22Rv1 (cell line): Measurements from ENCODE around the gene DNAAF3.

ENCODE experiments used
- ZFX ChIP-seq: fragments of 450-650 bp; IDR thresholded peaks from 2 replicates; pipeline ENCODE4 v1.6.1; 2017; ENCODE audit warnings: antibody characterized with exemption, borderline replicate concordance
- TF ChIP-seq, protein P1 (sequence below): fragments of 450-650 bp; IDR thresholded peaks from 2 replicates; pipeline ENCODE4 v1.5.1; 2017; ENCODE audit warnings: mild to moderate bottlenecking

DNA sequence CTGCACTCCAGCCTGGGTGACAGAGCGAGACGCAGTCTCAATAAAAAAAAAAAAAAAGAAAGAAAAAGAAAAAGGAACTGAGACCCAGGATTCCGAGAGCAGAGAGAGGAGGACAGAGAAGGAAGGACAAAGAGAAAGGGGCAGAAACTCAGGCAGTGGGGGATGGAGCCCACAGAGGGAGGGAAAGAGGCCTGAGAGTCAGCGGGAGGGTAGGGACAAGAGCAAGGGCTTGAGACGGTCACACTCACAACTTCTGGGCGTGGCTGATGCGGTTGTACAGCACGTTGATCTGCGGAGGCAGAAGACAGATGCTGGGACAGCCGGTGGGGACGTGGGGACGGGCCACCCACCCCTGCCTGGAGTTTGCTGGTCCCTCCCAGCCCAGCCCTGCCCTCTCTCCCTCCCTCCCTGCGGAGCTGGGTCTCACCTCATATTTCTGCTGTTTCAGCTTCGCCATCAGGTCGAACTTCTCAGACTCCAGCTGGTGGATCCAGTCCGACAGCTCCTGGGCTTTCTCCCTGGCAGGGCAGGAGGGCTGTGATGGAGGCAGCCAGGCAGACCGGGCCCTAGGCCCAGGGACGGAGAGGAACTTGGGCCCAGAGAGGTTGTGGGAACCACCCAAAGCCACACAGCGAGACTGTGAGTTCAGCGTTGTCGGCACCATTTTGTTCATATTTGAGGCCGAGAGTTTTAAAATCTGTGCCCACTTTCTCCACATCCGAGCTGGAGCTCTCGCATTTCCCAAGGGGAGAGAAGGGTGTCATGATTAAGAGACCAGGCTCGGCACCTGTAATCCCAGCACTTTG lies 32.6 kb downstream of the DNAAF3 start:
- TF ChIP-seq, protein P1, sequence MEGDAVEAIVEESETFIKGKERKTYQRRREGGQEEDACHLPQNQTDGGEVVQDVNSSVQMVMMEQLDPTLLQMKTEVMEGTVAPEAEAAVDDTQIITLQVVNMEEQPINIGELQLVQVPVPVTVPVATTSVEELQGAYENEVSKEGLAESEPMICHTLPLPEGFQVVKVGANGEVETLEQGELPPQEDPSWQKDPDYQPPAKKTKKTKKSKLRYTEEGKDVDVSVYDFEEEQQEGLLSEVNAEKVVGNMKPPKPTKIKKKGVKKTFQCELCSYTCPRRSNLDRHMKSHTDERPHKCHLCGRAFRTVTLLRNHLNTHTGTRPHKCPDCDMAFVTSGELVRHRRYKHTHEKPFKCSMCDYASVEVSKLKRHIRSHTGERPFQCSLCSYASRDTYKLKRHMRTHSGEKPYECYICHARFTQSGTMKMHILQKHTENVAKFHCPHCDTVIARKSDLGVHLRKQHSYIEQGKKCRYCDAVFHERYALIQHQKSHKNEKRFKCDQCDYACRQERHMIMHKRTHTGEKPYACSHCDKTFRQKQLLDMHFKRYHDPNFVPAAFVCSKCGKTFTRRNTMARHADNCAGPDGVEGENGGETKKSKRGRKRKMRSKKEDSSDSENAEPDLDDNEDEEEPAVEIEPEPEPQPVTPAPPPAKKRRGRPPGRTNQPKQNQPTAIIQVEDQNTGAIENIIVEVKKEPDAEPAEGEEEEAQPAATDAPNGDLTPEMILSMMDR = no peak
- TF ChIP-seq ZFX = no peak
